Activated B cell treated with CpG ODN at 0.5 μM for 24 hours (primary cell): ENCODE measurements around the gene STIL. TPM values are rescaled to one million over a fixed set of nuclear protein-coding genes. Genes with fewer than 3 reads are reported as not detected.
"Not testable (repeated sequence)": the region's sequence is repeated elsewhere in the genome, so short reads cannot be mapped to it uniquely, and the experiment has no call there.

Source experiments
- ATAC-seq: fragments of 200-7000 bp; cut with Tn5 transposase; one replicate; pipeline ENCODE4 v1.10.0; 2021; ENCODE audit warnings: low read depth, mild to moderate bottlenecking, moderate library complexity
- CTCF ChIA-PET: fragments of 350-600 bp; sonication (Branson Sonifier 250); formaldehyde crosslinking; loops from one replicate; lab custom pipeline; 2021; ENCODE audit warnings: antibody characterized with exemption; lab: Charles Lee
- POLR2A ChIA-PET: fragments of 350-600 bp; sonication (Branson Sonifier 250); formaldehyde crosslinking; loops from one replicate; lab custom pipeline; 2021; ENCODE audit warnings: antibody characterized with exemption; lab: Charles Lee
- DNase-seq: peaks from one replicate; pipeline ENCODE4 v3.0.0; 2022
- H3K27ac Mint-ChIP-seq: one replicate; pipeline ENCODE4 v1.8.0; 2020; ENCODE audit warnings: mixed read lengths
- H3K27me3 Mint-ChIP-seq: one replicate; pipeline ENCODE4 v1.8.0; 2021; ENCODE audit warnings: mixed read lengths
- H3K36me3 Mint-ChIP-seq: one replicate; pipeline ENCODE4 v1.8.0; 2021; ENCODE audit warnings: low read depth, mixed read lengths
- H3K4me1 Mint-ChIP-seq: one replicate; pipeline ENCODE4 v1.8.0; 2021; ENCODE audit warnings: mixed read lengths
- H3K4me3 Mint-ChIP-seq: one replicate; pipeline ENCODE4 v1.8.0; 2020; ENCODE audit warnings: mild to moderate bottlenecking, mixed read lengths
- H3K9me3 Mint-ChIP-seq: one replicate; pipeline ENCODE4 v1.8.0; 2020; ENCODE audit warnings: mixed read lengths
- CTCF ChIP-seq: fragments of 200-600 bp; IDR thresholded peaks from one replicate; pipeline ENCODE4 v1.8.0; 2022; ENCODE audit warnings: antibody characterized with exemption, mild to moderate bottlenecking
- intact Hi-C: fragments of 100-400 bp; cut with micrococcal nuclease; formaldehyde crosslinking; loops from one replicate; pipeline ENCODE4 v1.15.1; 2024
- total RNA-seq: library from RNA; stranded (reverse); gene quantifications from 2 replicates; pipeline ENCODE4 v1.2.3, GENCODE V29; 2022

STIL gene
- total RNA-seq, 1 donor from 2014 or later: 4.2 TPM

- no peak for TF ChIP-seq CTCF
- no peak for ATAC-seq
- intact Hi-C loops: no loop called here
- no peak for DNase-seq
- Mint-ChIP-seq H3K9me3 (no peaks in the 10 kb centered on the region), H3K27ac (no peak overlapping the region), H3K36me3 (no peaks in the 10 kb centered on the region), H3K4me3 (no peak overlapping the region), H3K27me3 (peaks cover 13% of the 10 kb centered on the region), H3K4me1 (no peaks in the 10 kb centered on the region)
- ChIA-PET CTCF (no interaction called here), POLR2A (no interaction called here)
Measured at GRCh38 chr1:47209725-47210325, 104.1 kb downstream of the STIL start.

GRCh38 chr1:47209091-47209490, 104.9 kb downstream of the STIL start:
- TF ChIP-seq CTCF: no peak
- no peak for ATAC-seq
- Mint-ChIP-seq H3K27me3 (peaks cover 18% of the 10 kb centered on the region), H3K36me3 (no peaks in the 10 kb centered on the region), H3K27ac (no peak overlapping the region), H3K4me1 (no peaks in the 10 kb centered on the region), H3K9me3 (no peaks in the 10 kb centered on the region), H3K4me3 (no peak overlapping the region)
- ChIA-PET CTCF (no interaction called here), POLR2A (no interaction called here)
- no peak for DNase-seq
- intact Hi-C loops: no loop called here

GRCh38 chr1:47208374-47208850, 105.5 kb downstream of the STIL start:
- ChIA-PET POLR2A (no interaction called here), CTCF (no interaction called here)
- Mint-ChIP-seq H3K27me3 (peaks cover 23% of the 10 kb centered on the region), H3K4me3 (no peak overlapping the region), H3K9me3 (peaks cover 4% of the 10 kb centered on the region), H3K27ac (no peak overlapping the region), H3K36me3 (no peaks in the 10 kb centered on the region), H3K4me1 (peaks cover 2% of the 10 kb centered on the region)
- intact Hi-C loops: no loop called here
- no peak for ATAC-seq
- DNase-seq: no peak
- TF ChIP-seq CTCF: no peak

- no peak overlapping the region for H3K4me3 Mint-ChIP-seq
- DNase-seq (no peak), ATAC-seq (no peak)
- peaks cover 23% of the 10 kb centered on the region for H3K27me3 Mint-ChIP-seq
- H3K27ac Mint-ChIP-seq: no peak overlapping the region
- H3K9me3 Mint-ChIP-seq: peaks cover 7% of the 10 kb centered on the region
- POLR2A ChIA-PET: no interaction called here
- H3K4me1 Mint-ChIP-seq: peaks cover 6% of the 10 kb centered on the region
- CTCF ChIA-PET: interaction anchor here (0.7 kb wide), 1 partner anchor 230 kb away, joined by 3 read pairs; no protein-coding TSS in a partner anchor
- no peaks in the 10 kb centered on the region for H3K36me3 Mint-ChIP-seq
- no peak for TF ChIP-seq CTCF
- intact Hi-C loops: no loop called here
Measured at GRCh38 chr1:47207803-47208373, 106.1 kb downstream of the STIL start.

- Mint-ChIP-seq H3K4me3 (no peak overlapping the region), H3K36me3 (no peaks in the 10 kb centered on the region), H3K27me3 (peaks cover 27% of the 10 kb centered on the region), H3K9me3 (peaks cover 7% of the 10 kb centered on the region), H3K4me1 (peaks cover 6% of the 10 kb centered on the region), H3K27ac (no peak overlapping the region)
- no peak for TF ChIP-seq CTCF
- POLR2A ChIA-PET: no interaction called here
- no peak for ATAC-seq
- intact Hi-C loops: no loop called here
- CTCF ChIA-PET: interaction anchor here (1.1 to 1.4 kb wide), 2 partner anchors 12 to 13 kb away, joined by 3 read pairs; no protein-coding TSS in a partner anchor
- DNase-seq: no peak
Measured at GRCh38 chr1:47205918-47206317, 108.0 kb downstream of the STIL start.

- POLR2A ChIA-PET, H3K4me1 Mint-ChIP-seq, ATAC-seq, CTCF ChIA-PET, H3K9me3 Mint-ChIP-seq, intact Hi-C loops, DNase-seq, H3K4me3 Mint-ChIP-seq, H3K27ac Mint-ChIP-seq, H3K36me3 Mint-ChIP-seq: not testable (repeated sequence)
- H3K27me3 Mint-ChIP-seq: peaks cover 32% of the 10 kb centered on the region
Measured at GRCh38 chr1:47203504-47203903, 110.4 kb downstream of the STIL start.
